SK-N-MC (cell line): ENCODE data around the gene TACR1.
"Not testable (repeated sequence)": the region's sequence is repeated elsewhere in the genome, so short reads cannot be mapped to it uniquely, and the experiment has no call there.

Experiments
- DNase-seq: peaks from one replicate; pipeline ENCODE4 v3.0.0-alpha.2; 2011; ENCODE audit warnings: low read depth, low spot score
- H3K27ac ChIP-seq: fragments of 200-600 bp; sonication (generic); 2 replicates; pipeline ENCODE4 v1.5.1; 2016; ENCODE audit warnings: mixed run types
- H3K36me3 ChIP-seq: fragments of 200-600 bp; sonication (generic); 2 replicates; pipeline ENCODE4 v1.6.1; 2017; ENCODE audit warnings: antibody characterized with exemption, low read length, mixed read lengths; ENCODE audit not compliant: insufficient read depth
- H3K4me3 ChIP-seq: fragments of 200-600 bp; sonication (generic); 2 replicates; pipeline ENCODE4 v1.5.1; 2016
- H3K9ac ChIP-seq: fragments of 200-600 bp; sonication (generic); 2 replicates; pipeline ENCODE4 v1.8.0; 2017; ENCODE audit warnings: mixed run types, mixed read lengths; ENCODE audit not compliant: insufficient read length
- H3K9me3 ChIP-seq: fragments of 200-600 bp; sonication (generic); 2 replicates; pipeline ENCODE4 v1.6.1; 2017; ENCODE audit warnings: low read depth, mild to moderate bottlenecking, antibody characterized with exemption, low read length, moderate library complexity, mixed read lengths
- EZH2 ChIP-seq: fragments of 200-600 bp; sonication (generic); IDR thresholded peaks from one replicate; pipeline ENCODE4 v1.6.1; 2017; ENCODE audit warnings: antibody characterized with exemption
- FOXP2 ChIP-seq: optimal IDR thresholded peaks from 2 replicates; pipeline ENCODE3; 2011; ENCODE audit warnings: mild to moderate bottlenecking, moderate library complexity; ENCODE audit not compliant: insufficient read depth; ENCODE audit errors: extremely low read length, control extremely low read depth
- POLR2AphosphoS5 ChIP-seq: IDR thresholded peaks from 2 replicates; pipeline ENCODE4 v1.6.1; 2012; ENCODE audit warnings: mild to moderate bottlenecking, low read depth, low read length, borderline replicate concordance

Gene TACR1

DNA sequence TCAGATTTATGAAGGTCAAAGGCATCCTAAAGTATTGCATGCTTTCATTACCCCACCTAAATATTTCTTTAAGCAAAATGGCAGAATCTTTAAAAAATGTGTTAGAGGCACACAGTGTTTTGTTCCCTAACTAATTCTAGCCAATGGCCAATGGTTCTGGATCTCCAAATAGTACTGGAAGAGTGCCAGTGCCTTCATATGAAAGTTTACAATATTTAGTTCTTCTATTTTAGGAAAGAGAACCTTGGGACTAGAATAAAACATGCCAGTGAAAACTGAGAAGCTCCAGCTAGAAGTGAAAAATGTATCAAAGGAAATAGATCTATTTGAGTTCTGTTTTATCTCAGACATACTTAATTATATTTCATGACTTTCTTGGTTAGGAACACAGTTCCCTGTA, 37.1 kb downstream of the TACR1 start:
- no peak for DNase-seq
- Histone ChIP-seq H3K9ac (no peak overlapping the region), H3K4me3 (no peak overlapping the region), H3K27ac (no peak overlapping the region), H3K9me3 (no peaks in the 10 kb centered on the region), H3K36me3 (no peaks in the 10 kb centered on the region)
- no peak for TF ChIP-seq FOXP2
- no peak for TF ChIP-seq POLR2AphosphoS5
- TF ChIP-seq EZH2 = no peak

DNA sequence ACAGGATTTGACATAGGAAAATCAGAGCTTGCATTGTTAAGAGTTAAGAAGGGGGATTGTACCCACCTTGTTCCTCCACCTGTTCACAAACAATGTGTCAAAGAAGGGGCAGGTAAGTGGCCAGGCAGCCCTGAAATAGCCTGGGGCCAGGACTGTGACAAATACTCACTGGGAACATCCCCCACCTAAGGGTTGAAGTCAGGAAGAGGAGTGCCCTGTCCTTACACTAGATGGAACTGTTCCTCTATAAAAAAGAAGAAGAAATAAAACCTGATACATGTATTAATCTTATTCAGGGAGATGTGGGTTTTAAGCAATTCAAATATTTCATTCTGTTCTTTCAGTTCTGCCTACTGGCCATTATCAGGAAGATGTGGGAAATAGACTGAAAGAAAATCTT, 41.9 kb downstream of the TACR1 start:
- Histone ChIP-seq H3K9ac (no peak overlapping the region), H3K36me3 (no peaks in the 10 kb centered on the region), H3K4me3 (no peak overlapping the region), H3K9me3 (no peaks in the 10 kb centered on the region), H3K27ac (no peak overlapping the region)
- TF ChIP-seq EZH2 = no peak
- no peak for DNase-seq

DNA sequence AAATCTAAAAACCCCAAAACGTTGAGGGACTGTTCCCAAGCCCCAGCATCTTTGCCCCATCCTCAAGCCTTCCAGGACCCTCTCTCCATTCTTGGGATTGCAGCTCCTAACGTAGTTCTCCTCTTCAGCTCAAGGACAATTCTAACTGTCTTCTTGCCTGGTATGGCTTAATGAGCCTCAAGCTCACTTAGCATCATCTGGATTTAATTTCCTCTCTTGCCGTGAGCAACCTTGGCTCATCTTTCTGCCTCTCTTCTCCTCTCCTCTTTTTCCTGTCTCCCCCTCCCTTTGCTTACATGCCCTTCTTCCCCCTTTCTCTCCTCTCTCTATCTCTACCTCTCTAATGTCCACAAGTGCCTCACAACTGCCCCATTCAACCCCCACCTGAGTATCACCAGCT, 44.2 kb downstream of the TACR1 start:
- peak; percentile 8 for DNase-seq
- H3K36me3 ChIP-seq = no peaks in the 10 kb centered on the region
- H3K27ac ChIP-seq = no peak overlapping the region
- H3K9me3 ChIP-seq = no peaks in the 10 kb centered on the region
- H3K9ac ChIP-seq = no peak overlapping the region
- no peak overlapping the region for H3K4me3 ChIP-seq
- TF ChIP-seq POLR2AphosphoS5 (no peak), EZH2 (no peak), FOXP2 (no peak)

DNA sequence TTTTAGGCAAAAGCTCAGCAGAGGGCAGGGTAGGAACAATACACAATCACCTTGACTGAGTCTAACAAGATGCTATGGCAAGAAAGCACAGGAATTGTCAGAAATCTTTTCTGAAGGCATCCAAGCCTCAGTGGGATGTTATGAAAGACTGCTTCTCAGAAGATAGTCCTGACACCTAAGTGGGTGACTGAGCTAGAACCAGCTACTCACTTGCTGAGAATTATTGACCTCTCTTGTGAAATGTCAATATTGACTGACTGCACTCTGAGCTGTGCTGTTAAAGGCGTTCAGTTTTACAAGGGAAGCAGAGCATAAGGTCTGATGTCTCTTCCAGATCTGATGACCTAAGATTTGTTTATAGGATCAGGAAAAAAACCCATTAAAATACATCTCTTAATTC, 46.1 kb downstream of the TACR1 start:
- Histone ChIP-seq H3K9me3 (no peaks in the 10 kb centered on the region), H3K9ac (no peak overlapping the region), H3K4me3 (no peak overlapping the region), H3K36me3 (no peaks in the 10 kb centered on the region), H3K27ac (no peak overlapping the region)
- TF ChIP-seq FOXP2 = no peak
- no peak for TF ChIP-seq POLR2AphosphoS5
- TF ChIP-seq EZH2 = no peak
- DNase-seq = no peak

DNA sequence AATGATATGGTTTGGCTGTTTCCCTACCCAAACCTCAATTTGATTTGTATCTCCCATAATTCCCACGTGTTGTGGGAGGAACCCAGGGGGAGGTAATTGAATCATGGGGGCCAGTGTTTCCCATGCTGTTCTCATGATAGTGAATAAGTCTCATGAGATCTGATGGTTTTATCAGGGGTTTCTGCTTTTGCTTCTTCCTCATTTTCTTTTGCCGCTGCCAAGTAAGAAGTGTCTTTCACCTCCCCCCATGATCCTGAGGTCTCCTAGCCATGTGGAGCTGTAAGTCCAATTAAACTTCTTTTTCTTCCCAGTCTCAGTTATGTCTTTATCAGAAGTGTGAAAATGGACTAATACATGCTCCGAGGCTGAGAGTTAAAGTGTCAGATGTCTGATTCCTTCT, 47.1 kb downstream of the TACR1 start:
- not testable (repeated sequence) for H3K9ac ChIP-seq, H3K4me3 ChIP-seq, H3K9me3 ChIP-seq, H3K27ac ChIP-seq, H3K36me3 ChIP-seq, DNase-seq

DNA sequence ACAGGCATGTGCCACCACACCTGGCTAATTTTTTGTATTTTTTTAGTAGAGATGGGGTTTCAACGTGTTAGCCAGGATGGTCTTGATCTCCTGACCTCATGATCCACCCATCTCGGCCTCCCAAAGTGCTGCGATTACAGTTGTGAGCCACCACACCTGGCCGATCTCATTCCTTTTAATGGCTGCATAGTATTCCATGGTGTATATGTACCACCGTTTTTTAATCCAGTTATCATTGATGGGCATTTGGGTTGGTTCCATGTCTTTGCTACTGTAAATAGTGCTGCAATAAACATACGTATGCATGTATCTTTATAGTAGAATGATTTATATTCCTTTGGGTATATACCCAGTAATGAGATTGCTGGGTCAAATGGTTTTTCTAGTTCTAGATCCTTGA, 51.4 kb downstream of the TACR1 start:
- not testable (repeated sequence) for H3K27ac ChIP-seq, DNase-seq, H3K9ac ChIP-seq, H3K9me3 ChIP-seq, H3K4me3 ChIP-seq, H3K36me3 ChIP-seq

DNA sequence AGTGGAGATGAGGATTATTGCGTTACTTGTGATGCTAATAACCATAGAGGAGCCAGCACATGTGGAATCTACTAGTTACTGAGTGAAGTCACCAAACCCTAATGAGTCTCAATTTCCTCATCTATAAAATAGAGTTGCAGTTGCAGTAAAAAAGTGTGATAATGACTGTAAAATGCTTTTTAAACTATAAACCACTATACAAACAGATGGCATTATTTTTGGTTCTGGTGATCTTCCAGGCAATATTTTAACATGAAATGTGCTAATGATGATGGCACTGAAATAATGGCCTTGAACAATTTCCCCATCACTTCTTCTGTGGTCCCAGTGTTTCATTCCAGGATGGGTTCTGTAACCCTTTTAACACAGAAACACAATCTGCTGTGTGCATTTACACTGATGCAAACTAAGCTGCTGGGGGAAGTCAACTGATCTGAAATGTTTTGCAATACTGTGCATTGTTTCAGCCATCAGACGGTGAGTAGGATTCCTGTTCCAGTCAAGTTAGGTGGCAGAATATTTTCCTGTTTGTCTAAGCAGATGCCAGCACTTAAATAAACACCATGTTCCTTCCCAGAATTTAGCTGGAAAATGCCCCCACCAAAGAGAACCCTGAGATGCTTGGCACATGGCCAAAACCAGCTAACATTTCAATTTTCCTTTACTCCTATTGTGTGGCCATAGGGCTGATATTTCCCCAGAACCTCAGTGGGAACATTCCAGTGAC, 52.6 kb downstream of the TACR1 start:
- DNase-seq = no peak
- TF ChIP-seq EZH2 (no peak), POLR2AphosphoS5 (no peak), FOXP2 (no peak)
- no peaks in the 10 kb centered on the region for H3K36me3 ChIP-seq
- no peak overlapping the region for H3K4me3 ChIP-seq
- H3K27ac ChIP-seq = no peak overlapping the region
- no peaks in the 10 kb centered on the region for H3K9me3 ChIP-seq
- no peak overlapping the region for H3K9ac ChIP-seq

DNA sequence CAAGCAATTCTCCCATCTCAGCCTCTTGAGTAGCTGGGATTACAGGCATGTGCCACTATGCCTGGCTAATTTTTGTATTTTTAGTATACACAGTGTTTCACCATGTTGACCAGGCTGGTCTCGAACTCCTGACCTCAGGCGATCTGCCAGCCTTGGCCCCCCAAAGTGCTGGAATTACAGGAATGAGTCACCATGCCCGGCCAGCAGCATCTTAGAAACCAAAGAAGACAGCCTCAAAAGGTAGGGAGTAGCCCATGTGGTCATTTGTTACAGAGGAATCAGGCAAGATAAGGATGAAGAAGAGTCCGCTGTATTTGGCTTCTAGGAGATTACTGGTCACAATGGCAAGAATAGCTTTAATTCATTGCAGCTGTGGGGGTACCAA, 53.1 kb downstream of the TACR1 start:
- DNase-seq, H3K27ac ChIP-seq, H3K9me3 ChIP-seq, H3K9ac ChIP-seq, H3K36me3 ChIP-seq, H3K4me3 ChIP-seq: not testable (repeated sequence)

DNA sequence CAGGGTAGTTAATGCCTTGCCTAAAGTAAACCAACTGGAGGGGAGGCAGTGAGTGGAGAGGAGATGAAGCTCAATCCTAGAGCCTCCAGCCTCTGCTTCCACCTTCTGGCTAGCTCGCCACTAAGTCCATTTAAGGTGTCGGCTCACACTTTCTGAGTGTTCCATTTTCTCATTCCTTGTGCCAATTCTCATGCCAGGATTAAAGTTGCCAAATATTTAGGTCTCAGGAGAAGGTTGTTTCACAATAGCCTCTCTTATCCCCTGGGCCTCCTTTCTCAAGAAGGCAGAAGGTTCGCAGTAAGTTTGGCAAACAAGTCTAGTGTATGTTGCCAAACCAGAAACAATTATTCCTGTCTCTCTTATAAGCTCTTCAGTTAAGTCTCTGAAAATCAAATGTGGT, 57.2 kb downstream of the TACR1 start:
- TF ChIP-seq POLR2AphosphoS5 (no peak), EZH2 (no peak), FOXP2 (no peak)
- Histone ChIP-seq H3K4me3 (no peak overlapping the region), H3K9ac (no peak overlapping the region), H3K36me3 (no peaks in the 10 kb centered on the region), H3K27ac (no peak overlapping the region), H3K9me3 (no peaks in the 10 kb centered on the region)
- DNase-seq = no peak

DNA sequence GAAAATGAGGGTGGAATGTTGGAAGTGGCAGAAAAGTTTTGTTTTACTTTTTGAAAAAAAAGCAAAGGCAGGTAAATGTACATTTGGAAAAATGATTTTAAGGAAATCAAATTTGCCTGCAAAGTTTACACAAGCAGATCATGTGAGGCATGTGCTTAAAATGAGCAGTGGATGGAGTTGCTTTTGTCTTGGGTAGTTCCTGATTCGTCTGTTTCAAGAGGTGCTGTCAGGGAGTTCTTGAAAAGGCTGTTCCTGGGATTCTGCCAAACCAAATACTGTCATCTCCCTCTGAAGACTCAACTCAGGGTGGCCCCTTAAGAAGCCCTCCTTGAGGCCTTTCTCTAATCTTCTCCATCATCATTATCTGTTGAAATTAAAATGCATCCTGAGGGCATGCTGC, 59.0 kb downstream of the TACR1 start:
- Histone ChIP-seq H3K4me3 (no peak overlapping the region), H3K9ac (no peak overlapping the region), H3K27ac (no peak overlapping the region), H3K9me3 (no peaks in the 10 kb centered on the region), H3K36me3 (no peaks in the 10 kb centered on the region)
- DNase-seq = no peak
- TF ChIP-seq EZH2 = no peak
- TF ChIP-seq FOXP2 = no peak
- no peak for TF ChIP-seq POLR2AphosphoS5
